Type B pancreatic cell (in vitro differentiated cells): ENCODE data around the gene UNG. TPM values are rescaled to one million over a fixed set of nuclear protein-coding genes. Genes with fewer than 3 reads are reported as not detected.
"Not testable (repeated sequence)": the region's sequence is repeated elsewhere in the genome, so short reads cannot be mapped to it uniquely, and the experiment has no call there.

Experiments
- DNase-seq: peaks from one replicate; pipeline ENCODE4 v3.0.0; 2021; ENCODE audit warnings: mixed read lengths; ENCODE audit not compliant: unreplicated experiment; ENCODE audit errors: extremely low spot score
- H3K27ac Mint-ChIP-seq: 2 replicates; pipeline ENCODE4 v1.8.0; 2021; ENCODE audit warnings: mild to moderate bottlenecking, mixed read lengths
- H3K27me3 Mint-ChIP-seq: 2 replicates; pipeline ENCODE4 v1.8.0; 2021; ENCODE audit warnings: mixed read lengths
- H3K36me3 Mint-ChIP-seq: 2 replicates; pipeline ENCODE4 v1.8.0; 2021; ENCODE audit warnings: mixed read lengths
- H3K4me1 Mint-ChIP-seq: one replicate; pipeline ENCODE4 v1.8.0; 2021; ENCODE audit warnings: mixed read lengths; ENCODE audit not compliant: unreplicated experiment
- H3K4me3 Mint-ChIP-seq: 2 replicates; pipeline ENCODE4 v1.8.0; 2021; ENCODE audit warnings: mild to moderate bottlenecking, mixed read lengths
- H3K9me3 Mint-ChIP-seq: 2 replicates; pipeline ENCODE4 v1.8.0; 2021; ENCODE audit warnings: mixed read lengths
- CTCF ChIP-seq: fragments of 200-600 bp; sonication (generic); conservative IDR thresholded peaks from 2 replicates; pipeline ENCODE4 v1.5.0; 2021; ENCODE audit warnings: antibody characterized with exemption, mild to moderate bottlenecking
- total RNA-seq: library from RNA; stranded (reverse); gene quantifications from 2 replicates; pipeline ENCODE4 v1.2.1, GENCODE V29; 2021; ENCODE audit warnings: low replicate concordance

UNG gene
- total RNA-seq, 1 donor from 2014 or later, result 63.0 TPM

GRCh38 chr12:109144224-109144623 lies 46.8 kb downstream of the UNG start:
- no peak overlapping the region for H3K4me3 Mint-ChIP-seq
- H3K36me3 Mint-ChIP-seq, result no peaks in the 10 kb centered on the region
- no peak overlapping the region for H3K27ac Mint-ChIP-seq
- no peaks in the 10 kb centered on the region for H3K4me1 Mint-ChIP-seq
- TF ChIP-seq CTCF, result no peak
- H3K27me3 Mint-ChIP-seq, result peaks cover 2% of the 10 kb centered on the region
- DNase-seq, result no peak
- no peaks in the 10 kb centered on the region for H3K9me3 Mint-ChIP-seq

- peaks cover 16% of the 10 kb centered on the region for H3K27me3 Mint-ChIP-seq
- H3K9me3 Mint-ChIP-seq, H3K4me3 Mint-ChIP-seq, H3K4me1 Mint-ChIP-seq, H3K27ac Mint-ChIP-seq, H3K36me3 Mint-ChIP-seq, DNase-seq: not testable (repeated sequence)
These were observed 49.7 kb downstream of the UNG start for GRCh38 chr12:109147126-109147525.

- DNase-seq, result no peak
- no peaks in the 10 kb centered on the region for H3K36me3 Mint-ChIP-seq
- peaks cover 17% of the 10 kb centered on the region for H3K27me3 Mint-ChIP-seq
- H3K27ac Mint-ChIP-seq, result no peak overlapping the region
- H3K4me3 Mint-ChIP-seq, result no peak overlapping the region
- no peaks in the 10 kb centered on the region for H3K4me1 Mint-ChIP-seq
- H3K9me3 Mint-ChIP-seq, result no peaks in the 10 kb centered on the region
- TF ChIP-seq CTCF, result no peak
These were observed 50.6 kb downstream of the UNG start for GRCh38 chr12:109147954-109148353.

- Mint-ChIP-seq H3K4me1 (peaks cover 9% of the 10 kb centered on the region), H3K4me3 (no peak overlapping the region), H3K9me3 (no peaks in the 10 kb centered on the region), H3K27me3 (peaks cover 17% of the 10 kb centered on the region), H3K27ac (no peak overlapping the region), H3K36me3 (no peaks in the 10 kb centered on the region)
- TF ChIP-seq CTCF, result no peak
- DNase-seq, result no peak
These were observed 52.8 kb downstream of the UNG start for GRCh38 chr12:109150124-109150640.

GRCh38 chr12:109151457-109151856 lies 54.1 kb downstream of the UNG start:
- Mint-ChIP-seq H3K27me3 (peaks cover 17% of the 10 kb centered on the region), H3K4me3 (no peak overlapping the region)

More at GRCh38 chr12:109151457-109151856, 54.1 kb downstream of the UNG start:
- no peak for TF ChIP-seq CTCF
- DNase-seq, result no peak
- no peaks in the 10 kb centered on the region for H3K36me3 Mint-ChIP-seq
- no peaks in the 10 kb centered on the region for H3K9me3 Mint-ChIP-seq
- H3K27ac Mint-ChIP-seq, result no peak overlapping the region
- H3K4me1 Mint-ChIP-seq, result peaks cover 14% of the 10 kb centered on the region
